Measurements from ENCODE around the gene OPCML. TPM values are rescaled to one million over a fixed set of nuclear protein-coding genes. Genes with fewer than 3 reads are reported as not detected.

The OPCML gene
- total and polyA plus RNA-seq, 7 experiments from 2014 or later, result not detected

GRCh38 chr11:133049244-133050019, 482.9 kb downstream of the OPCML start:
- H3K9me3 ChIP-seq (ENCODE audit: control insufficient read depth in 2 of 3, low read length in 3 of 3), result no peaks in the 10 kb centered on the region
- Mint-ChIP-seq H3K27me3 (peaks cover 0 to 6% (median 3%) of the 10 kb centered on the region in 5 donors), H3K27ac (no peak overlapping the region), H3K4me1 (no peaks in the 10 kb centered on the region), H3K4me3 (no peak overlapping the region), H3K9me3 (peaks cover 0 to 12% (median 2%) of the 10 kb centered on the region in 11 donors), H3K36me3 (peaks cover 0 to 4% (median 0%) of the 10 kb centered on the region in 5 donors)
- H3K4me1 ChIP-seq (ENCODE audit: control insufficient read depth in 2 of 2, insufficient read depth in 2 of 2, low read length in 2 of 2), result no peaks in the 10 kb centered on the region
- H3K27ac ChIP-seq (ENCODE audit: low read depth, low read length), result no peak overlapping the region
- intact Hi-C loops (cut with micrococcal nuclease), result no loop called here
- ATAC-seq, result no peak
- H3K27me3 ChIP-seq (ENCODE audit: control insufficient read depth in 2 of 2, insufficient read depth in 2 of 2, low read length in 2 of 2), result no peaks in the 10 kb centered on the region
- no peak for DNase-seq
- CTCF ChIA-PET, result no interaction called here
- no peak overlapping the region for H3K4me3 ChIP-seq (ENCODE audit: low read length)
- no peaks in the 10 kb centered on the region for H3K36me3 ChIP-seq (ENCODE audit: control insufficient read depth in 2 of 3, insufficient read depth in 3 of 3, low read length in 3 of 3)
- POLR2A ChIA-PET, result no interaction called here

- Mint-ChIP-seq H3K4me3 (no peak overlapping the region), H3K9me3 (peaks cover 0 to 18% (median 2%) of the 10 kb centered on the region in 11 donors), H3K36me3 (peaks cover 0 to 4% (median 0%) of the 10 kb centered on the region in 5 donors), H3K27ac (no peak overlapping the region), H3K4me1 (no peaks in the 10 kb centered on the region), H3K27me3 (peaks cover 0 to 9% (median 4%) of the 10 kb centered on the region in 5 donors)
- H3K4me3 ChIP-seq (ENCODE audit: low read length), result no peak overlapping the region
- DNase-seq (no peak), ATAC-seq (no peak)
- H3K27ac ChIP-seq (ENCODE audit: low read depth, low read length), result no peak overlapping the region
- ChIA-PET POLR2A (no interaction called here), CTCF (no interaction called here)
- intact Hi-C loops (cut with micrococcal nuclease), result no loop called here
- H3K27me3 ChIP-seq (ENCODE audit: control insufficient read depth in 2 of 2, insufficient read depth in 2 of 2, low read length in 2 of 2), result no peaks in the 10 kb centered on the region
- no peaks in the 10 kb centered on the region for H3K4me1 ChIP-seq (ENCODE audit: control insufficient read depth in 2 of 2, insufficient read depth in 2 of 2, low read length in 2 of 2)
- no peaks in the 10 kb centered on the region for H3K9me3 ChIP-seq (ENCODE audit: control insufficient read depth in 2 of 3, low read length in 3 of 3)
- no peaks in the 10 kb centered on the region for H3K36me3 ChIP-seq (ENCODE audit: control insufficient read depth in 2 of 3, insufficient read depth in 3 of 3, low read length in 3 of 3)
These were observed 484.0 kb downstream of the OPCML start for GRCh38 chr11:133048270-133048669.

GRCh38 chr11:133047771-133048115, 484.6 kb downstream of the OPCML start:
- intact Hi-C loops (cut with micrococcal nuclease), result no loop called here
- H3K4me3 ChIP-seq (ENCODE audit: low read length), result no peak overlapping the region
- no peaks in the 10 kb centered on the region for H3K4me1 ChIP-seq (ENCODE audit: control insufficient read depth in 2 of 2, insufficient read depth in 2 of 2, low read length in 2 of 2)
- Mint-ChIP-seq H3K4me3 (no peak overlapping the region), H3K4me1 (no peaks in the 10 kb centered on the region), H3K9me3 (peaks cover 0 to 18% (median 2%) of the 10 kb centered on the region in 11 donors), H3K27ac (no peak overlapping the region), H3K36me3 (peaks cover 0 to 4% (median 0%) of the 10 kb centered on the region in 5 donors), H3K27me3 (peaks cover 0 to 9% (median 4%) of the 10 kb centered on the region in 5 donors)
- no peak for ATAC-seq
- no peaks in the 10 kb centered on the region for H3K36me3 ChIP-seq (ENCODE audit: control insufficient read depth in 2 of 3, insufficient read depth in 3 of 3, low read length in 3 of 3)
- ChIA-PET CTCF (no interaction called here), POLR2A (no interaction called here)
- H3K27me3 ChIP-seq (ENCODE audit: control insufficient read depth in 2 of 2, insufficient read depth in 2 of 2, low read length in 2 of 2), result no peaks in the 10 kb centered on the region
- H3K9me3 ChIP-seq (ENCODE audit: control insufficient read depth in 2 of 3, low read length in 3 of 3), result no peaks in the 10 kb centered on the region
- no peak for DNase-seq
- H3K27ac ChIP-seq (ENCODE audit: low read depth, low read length), result no peak overlapping the region

- no peak for ATAC-seq
- CTCF ChIA-PET, result no interaction called here
These were observed 485.1 kb downstream of the OPCML start for GRCh38 chr11:133047036-133047770.

GRCh38 chr11:133046252-133046651, 486.0 kb downstream of the OPCML start:
- ATAC-seq, result no peak
- Mint-ChIP-seq H3K27me3 (peaks cover 0 to 9% (median 4%) of the 10 kb centered on the region in 5 donors), H3K4me3 (no peak overlapping the region), H3K4me1 (no peaks in the 10 kb centered on the region), H3K9me3 (peaks cover 0 to 12% (median 2%) of the 10 kb centered on the region in 11 donors), H3K36me3 (peaks cover 0 to 4% (median 0%) of the 10 kb centered on the region in 5 donors), H3K27ac (no peak overlapping the region)
- H3K36me3 ChIP-seq (ENCODE audit: control insufficient read depth in 2 of 3, insufficient read depth in 3 of 3, low read length in 3 of 3), result no peaks in the 10 kb centered on the region
- H3K27me3 ChIP-seq (ENCODE audit: control insufficient read depth in 2 of 2, insufficient read depth in 2 of 2, low read length in 2 of 2), result peaks cover 0 to under 1% of the 10 kb centered on the region in 2 donors
- H3K27ac ChIP-seq (ENCODE audit: low read depth, low read length), result no peak overlapping the region
- POLR2A ChIA-PET, result no interaction called here
- CTCF ChIA-PET, result no interaction called here
- intact Hi-C loops (cut with micrococcal nuclease), result no loop called here
- no peaks in the 10 kb centered on the region for H3K9me3 ChIP-seq (ENCODE audit: control insufficient read depth in 2 of 3, low read length in 3 of 3)
- DNase-seq, result no peak
- H3K4me1 ChIP-seq (ENCODE audit: control insufficient read depth in 2 of 2, insufficient read depth in 2 of 2, low read length in 2 of 2), result no peaks in the 10 kb centered on the region
- no peak overlapping the region for H3K4me3 ChIP-seq (ENCODE audit: low read length)

More at GRCh38 chr11:133047036-133047770, 485.1 kb downstream of the OPCML start:
- Histone ChIP-seq H3K4me1 (ENCODE audit: control insufficient read depth in 2 of 2, insufficient read depth in 2 of 2, low read length in 2 of 2) (no peaks in the 10 kb centered on the region), H3K27ac (ENCODE audit: low read depth, low read length) (no peak overlapping the region), H3K36me3 (ENCODE audit: control insufficient read depth in 2 of 3, insufficient read depth in 3 of 3, low read length in 3 of 3) (no peaks in the 10 kb centered on the region), H3K9me3 (ENCODE audit: control insufficient read depth in 2 of 3, low read length in 3 of 3) (no peaks in the 10 kb centered on the region), H3K27me3 (ENCODE audit: control insufficient read depth in 2 of 2, insufficient read depth in 2 of 2, low read length in 2 of 2) (no peaks in the 10 kb centered on the region), H3K4me3 (ENCODE audit: low read length) (no peak overlapping the region)
- Mint-ChIP-seq H3K27me3 (peaks cover 0 to 9% (median 4%) of the 10 kb centered on the region in 5 donors), H3K9me3 (peaks cover 0 to 18% (median 2%) of the 10 kb centered on the region in 11 donors), H3K4me1 (no peaks in the 10 kb centered on the region), H3K36me3 (peaks cover 0 to 4% (median 0%) of the 10 kb centered on the region in 5 donors), H3K4me3 (no peak overlapping the region), H3K27ac (no peak overlapping the region)
- intact Hi-C loops (cut with micrococcal nuclease), result no loop called here
- DNase-seq, result no peak
- POLR2A ChIA-PET, result no interaction called here

GRCh38 chr11:133041928-133042882, 490.1 kb downstream of the OPCML start:
- H3K9me3 Mint-ChIP-seq, result peaks cover 0 to 12% (median 0%) of the 10 kb centered on the region in 11 donors
- no peaks in the 10 kb centered on the region for H3K36me3 Mint-ChIP-seq
- peaks cover 0 to 8% (median 4%) of the 10 kb centered on the region in 5 donors for H3K27me3 Mint-ChIP-seq
- CTCF ChIA-PET, result no interaction called here
- DNase-seq, result no peak
- Histone ChIP-seq H3K36me3 (ENCODE audit: control insufficient read depth in 2 of 3, insufficient read depth in 3 of 3, low read length in 3 of 3) (no peaks in the 10 kb centered on the region), H3K4me1 (ENCODE audit: control insufficient read depth in 2 of 2, insufficient read depth in 2 of 2, low read length in 2 of 2) (no peaks in the 10 kb centered on the region), H3K9me3 (ENCODE audit: control insufficient read depth in 2 of 3, low read length in 3 of 3) (no peaks in the 10 kb centered on the region), H3K27ac (ENCODE audit: low read depth, low read length) (no peak overlapping the region), H3K4me3 (ENCODE audit: low read length) (no peak overlapping the region), H3K27me3 (ENCODE audit: control insufficient read depth in 2 of 2, insufficient read depth in 2 of 2, low read length in 2 of 2) (peaks cover 0 to 2% of the 10 kb centered on the region in 2 donors)
- ATAC-seq, result no peak
- POLR2A ChIA-PET, result no interaction called here
- intact Hi-C loops (cut with micrococcal nuclease), result no loop called here
- no peaks in the 10 kb centered on the region for H3K4me1 Mint-ChIP-seq
- no peak overlapping the region for H3K4me3 Mint-ChIP-seq
- H3K27ac Mint-ChIP-seq, result no peak overlapping the region

Measured in naive thymus-derived CD4-positive, alpha-beta T cell (primary cell).